Calu3 (cell line): ENCODE results near the gene RASSF8. TPM values are rescaled to one million over a fixed set of nuclear protein-coding genes. Genes with fewer than 3 reads are reported as not detected.

ENCODE experiments used
- total RNA-seq: library from RNA; stranded (reverse); gene quantifications from 2 replicates; pipeline ENCODE4 v1.2.3, GENCODE V29; 2022

The RASSF8 gene
- total RNA-seq, 1 experiment from 2014 or later: 26.6 TPM

Other genes with a start within 250 kb of the RASSF8 start
- gene BHLHE41, start 166.4 kb downstream of the RASSF8 start, total RNA-seq: 44.1 and 54.1 TPM in 2 replicates
- gene SSPN, start 236.9 kb downstream of the RASSF8 start, total RNA-seq: 7.0 and 8.9 TPM in 2 replicates